NCI-H2196 treated with DMSO at 0.1 percent for 48 hours (cell line): ENCODE data around the gene EP400.
A peak's percentile ranks its signal among the peaks of the same experiment; 100 is the strongest.

ENCODE experiments used
- DNase-seq: peaks from one replicate; lab custom pipeline; 2025; ENCODE audit not compliant: unreplicated experiment; lab: John Stamatoyannopoulos, UW

Gene EP400

DNA sequence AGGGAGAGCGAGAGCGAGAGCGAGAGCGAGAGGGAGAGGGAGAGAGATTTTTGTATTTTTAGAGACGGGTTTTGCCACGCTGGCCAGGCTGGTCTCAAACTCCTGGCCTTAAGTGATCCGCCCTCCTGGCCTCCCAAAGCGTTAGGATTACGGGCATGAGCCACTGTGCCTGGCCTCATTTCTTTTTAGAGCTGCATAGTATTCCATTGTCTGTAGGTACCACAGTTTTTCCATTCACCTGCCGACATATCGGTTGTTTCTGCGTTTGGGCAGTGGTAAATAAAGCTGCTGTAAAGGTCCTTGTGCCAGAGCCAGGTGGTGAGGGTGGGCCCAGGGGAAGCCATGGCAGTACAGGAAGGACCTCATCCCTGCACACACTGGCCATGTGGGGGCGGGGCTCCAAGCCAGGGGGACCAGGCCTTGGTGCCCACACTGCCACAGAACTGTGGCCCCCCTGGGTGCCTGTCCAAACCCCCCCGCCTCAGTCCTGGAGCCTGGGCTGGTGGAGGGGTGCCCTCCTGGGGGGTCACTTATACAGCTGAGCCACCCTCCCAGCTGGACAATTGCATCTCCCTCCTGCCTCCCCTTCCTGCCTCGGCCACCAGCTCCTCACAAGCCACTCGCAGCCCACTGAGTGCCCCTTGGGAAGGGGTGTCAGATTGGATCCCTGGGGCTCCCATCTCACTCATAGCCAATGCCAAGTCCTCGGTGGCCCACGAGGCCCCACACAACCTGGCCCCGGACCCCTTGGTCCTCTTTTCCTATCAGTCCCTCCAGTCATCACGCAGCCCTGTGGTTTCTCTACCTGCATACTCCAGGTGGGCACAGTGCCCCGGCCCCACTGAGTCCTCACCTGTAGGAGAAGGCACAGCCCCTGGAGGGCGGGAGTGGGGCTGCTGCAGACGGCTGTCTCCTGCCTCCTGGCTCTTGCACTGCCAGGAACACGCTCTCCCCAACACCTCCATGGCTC lies 22.3 kb upstream of the EP400 start:
- no peak for DNase-seq

DNA sequence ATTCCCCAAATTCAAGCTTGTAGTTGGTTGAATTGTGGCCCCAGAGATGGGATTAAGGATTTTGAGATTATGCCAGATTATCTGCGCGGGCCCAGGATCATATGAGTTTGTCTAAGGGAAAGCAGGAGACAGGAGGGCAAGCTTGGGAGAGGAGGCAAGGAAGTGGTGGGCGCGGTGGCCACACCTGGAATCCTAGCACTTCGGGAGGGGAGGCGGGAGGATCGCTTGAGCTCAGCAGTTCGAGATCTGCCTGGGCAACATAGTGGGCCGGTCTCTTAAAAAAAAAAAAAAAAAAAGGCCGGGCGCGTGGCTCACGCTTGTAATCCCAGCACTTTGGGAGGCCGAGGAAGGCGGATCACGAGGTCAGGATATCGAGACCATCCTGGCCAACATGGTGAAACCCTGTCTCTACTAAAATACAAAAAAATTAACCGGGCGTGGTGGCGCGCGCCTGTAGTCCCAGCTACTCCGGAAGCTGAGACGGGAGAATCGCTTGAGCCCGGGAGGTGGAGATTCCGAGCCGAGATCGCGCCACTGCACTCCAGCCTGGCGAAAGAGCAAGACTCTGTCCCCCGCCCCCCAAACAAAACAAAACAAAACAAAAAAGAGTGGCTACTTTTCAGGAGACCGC lies 21.5 kb upstream of the EP400 start:
- DNase-seq: no peak

DNA sequence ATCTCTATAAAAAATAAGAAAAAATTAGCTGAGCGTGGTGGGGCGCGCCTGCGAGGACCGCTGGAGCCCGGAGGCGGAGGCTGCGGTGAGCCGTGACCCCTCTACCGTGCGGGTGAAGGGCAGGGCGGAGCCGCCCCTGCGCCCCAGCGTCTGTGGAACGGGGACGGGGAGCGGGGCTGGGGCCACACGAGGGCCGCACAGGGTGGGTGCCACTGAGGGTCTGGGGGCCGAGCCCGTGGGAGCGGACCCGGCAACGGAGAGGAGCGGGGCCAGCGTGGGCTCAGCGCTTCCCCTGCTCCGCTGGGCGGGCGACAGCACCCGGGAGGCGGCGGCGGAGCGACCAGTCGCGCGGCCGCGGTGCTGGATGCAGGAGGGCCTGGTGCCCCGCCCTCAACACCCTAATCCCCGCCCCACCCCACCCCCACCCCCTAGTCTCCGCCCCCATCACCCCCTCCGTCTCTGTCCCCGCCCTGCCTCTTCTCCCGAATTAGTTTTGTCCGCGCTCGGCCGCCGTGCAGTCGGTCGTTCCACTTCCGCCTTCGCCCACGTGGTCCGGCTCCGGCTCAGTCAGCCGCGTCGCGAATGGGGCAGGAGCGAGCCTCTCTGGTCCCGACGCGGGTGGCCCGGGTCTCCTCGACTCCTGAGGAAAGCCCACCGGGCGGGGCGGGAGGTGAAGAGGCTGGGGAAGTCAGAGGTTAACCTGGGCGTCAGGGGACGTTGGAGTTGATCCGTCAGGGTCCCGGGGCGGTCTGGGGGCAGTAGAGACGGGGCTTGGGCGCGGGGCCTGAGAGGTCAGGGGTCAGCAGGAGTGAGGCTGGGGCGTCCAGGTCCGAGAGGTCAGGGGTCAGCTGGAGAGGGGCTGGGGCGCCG lies 20.8 kb upstream of the EP400 start, which contains the start of gene PUS1:
PUS1 (plus strand) TSS at position 566 of the 870 bp plus-strand sequence. CDS start 447 bp downstream, outside the sequence.
- peak; percentile 78 for DNase-seq

DNA sequence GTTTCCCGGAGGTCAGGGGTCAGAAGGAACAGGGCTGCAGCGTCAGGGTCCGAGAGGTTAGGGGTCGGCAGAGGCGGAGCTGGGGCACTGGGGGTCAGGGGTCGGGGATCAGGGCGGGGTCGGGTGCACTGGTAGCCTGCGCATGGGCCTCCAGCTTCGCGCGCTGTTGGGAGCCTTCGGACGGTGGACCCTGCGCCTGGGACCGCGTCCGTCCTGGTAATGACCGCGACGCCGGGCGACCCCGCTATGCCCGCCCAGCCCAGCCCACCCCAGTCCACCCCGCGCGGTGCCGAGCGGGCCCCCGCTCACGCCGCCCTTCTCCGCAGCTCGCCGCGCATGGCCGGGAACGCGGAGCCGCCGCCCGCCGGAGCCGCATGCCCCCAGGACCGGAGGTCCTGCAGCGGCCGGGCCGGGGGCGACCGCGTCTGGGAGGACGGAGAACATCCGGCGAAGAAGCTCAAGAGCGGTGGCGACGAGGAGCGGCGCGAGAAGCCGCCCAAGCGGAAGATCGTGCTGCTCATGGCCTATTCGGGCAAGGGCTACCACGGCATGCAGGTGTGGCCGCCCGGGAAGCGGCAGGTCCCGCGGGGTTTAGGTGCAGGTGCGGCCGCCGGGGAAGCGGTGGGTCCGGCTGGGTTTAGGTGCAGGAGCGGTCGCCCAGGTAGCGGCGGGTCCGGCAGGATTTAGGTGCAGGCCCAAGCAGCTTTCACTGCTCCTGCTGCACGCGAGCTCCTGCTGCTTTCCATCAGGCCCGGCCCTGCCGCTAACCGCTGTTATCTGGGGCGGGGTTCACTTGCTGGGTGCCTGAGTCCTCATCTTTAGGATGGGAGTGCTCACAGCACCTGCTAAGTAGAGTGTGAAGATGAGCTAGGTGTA lies 19.9 kb upstream of the EP400 start:
- no peak for DNase-seq

DNA sequence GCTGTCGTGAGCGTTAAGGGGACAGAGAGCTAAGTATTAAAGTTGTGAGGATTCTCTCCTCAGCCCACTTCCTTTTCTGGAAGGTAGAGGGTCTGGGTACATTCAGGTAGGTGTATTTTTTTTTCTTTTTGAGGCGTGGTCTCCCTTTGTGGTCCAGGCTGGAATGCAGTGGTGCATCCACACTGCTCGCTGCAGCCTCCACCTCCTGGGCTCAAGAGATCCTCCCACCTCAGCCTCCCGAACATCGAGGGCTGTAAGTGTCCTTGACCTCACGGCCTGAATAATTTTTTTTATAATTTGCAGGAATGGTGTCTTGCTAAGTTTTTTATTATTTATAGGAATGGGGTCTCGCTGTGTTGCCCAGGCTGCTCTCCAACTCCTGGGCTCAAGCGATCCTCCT lies 19.2 kb upstream of the EP400 start:
- DNase-seq: no peak

DNA sequence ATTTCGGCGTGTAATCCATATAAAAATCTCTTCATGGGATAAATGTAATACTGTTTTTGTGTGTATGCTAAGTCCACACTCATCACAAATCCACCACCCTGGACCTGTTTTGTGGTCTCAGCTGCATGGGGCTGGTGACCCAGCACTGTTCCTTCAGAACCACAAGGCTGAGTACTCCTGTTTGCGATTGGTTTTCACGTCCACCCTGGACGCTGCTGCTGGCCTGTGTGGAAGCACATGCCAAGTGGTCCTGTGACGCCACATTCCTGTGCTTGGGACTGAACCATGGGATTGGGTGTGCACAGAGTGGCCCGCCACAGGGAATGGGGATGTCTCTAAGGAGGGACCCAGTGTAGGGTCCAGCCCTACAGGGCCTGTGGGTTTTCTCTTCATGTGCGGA lies 16.4 kb upstream of the EP400 start:
- no peak for DNase-seq

DNA sequence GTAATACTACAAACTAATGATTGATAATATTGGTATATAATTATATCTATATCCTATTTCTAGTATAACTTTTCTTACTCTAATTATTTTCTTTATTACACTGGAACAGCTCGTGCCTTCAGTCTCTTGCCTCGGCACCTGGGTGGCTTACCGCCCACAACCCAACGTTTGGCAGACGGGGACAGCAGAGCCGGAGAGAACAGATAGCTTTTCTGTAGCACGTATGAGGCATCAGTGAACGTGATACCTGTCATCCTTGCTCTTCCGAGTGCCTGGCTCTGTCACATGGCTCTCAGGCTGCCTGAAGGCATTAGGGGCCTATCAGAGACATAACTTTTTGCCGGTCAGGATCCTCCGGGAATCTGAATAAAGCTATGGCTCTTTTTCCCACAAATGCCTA lies 15.2 kb upstream of the EP400 start:
- DNase-seq: no peak

DNA sequence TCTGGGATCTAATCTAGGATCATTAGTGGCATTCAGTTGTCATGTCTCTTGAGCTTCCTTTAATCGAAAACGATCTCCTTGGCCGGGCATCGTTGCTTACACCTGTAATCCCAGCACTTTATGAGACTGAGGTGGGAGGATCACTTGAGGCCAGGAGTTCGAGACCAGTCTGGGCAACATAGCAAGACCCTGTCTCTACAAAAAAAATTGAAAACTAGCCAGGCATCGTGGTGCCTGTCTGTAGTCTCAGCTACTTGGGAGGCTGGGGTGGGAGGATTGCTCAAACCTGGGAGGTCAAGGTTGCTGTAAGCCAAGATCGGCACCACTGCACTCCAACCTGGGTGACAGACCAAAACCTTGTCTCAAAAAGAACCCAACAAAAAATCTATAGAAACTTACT lies 11.7 kb upstream of the EP400 start:
- no peak for DNase-seq

DNA sequence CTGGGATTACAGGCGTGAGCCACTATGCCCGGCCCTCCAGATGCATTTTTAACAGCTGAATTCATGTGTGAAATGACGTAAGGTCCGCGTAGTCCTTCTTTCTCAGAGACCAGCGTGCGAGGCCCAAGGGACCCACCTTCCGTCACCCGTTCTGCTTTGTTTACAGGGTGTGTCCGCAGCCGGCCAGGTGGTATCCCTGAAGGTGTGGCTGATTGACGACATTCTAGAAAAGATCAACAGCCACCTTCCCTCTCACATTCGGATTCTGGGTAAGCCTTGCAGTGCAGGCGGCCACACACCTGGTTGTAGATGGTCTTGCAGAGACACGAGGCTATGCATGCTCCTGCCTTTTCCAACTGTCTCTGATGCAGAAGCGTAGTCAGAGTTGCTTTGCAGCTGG lies 10.7 kb upstream of the EP400 start:
- DNase-seq: no peak

DNA sequence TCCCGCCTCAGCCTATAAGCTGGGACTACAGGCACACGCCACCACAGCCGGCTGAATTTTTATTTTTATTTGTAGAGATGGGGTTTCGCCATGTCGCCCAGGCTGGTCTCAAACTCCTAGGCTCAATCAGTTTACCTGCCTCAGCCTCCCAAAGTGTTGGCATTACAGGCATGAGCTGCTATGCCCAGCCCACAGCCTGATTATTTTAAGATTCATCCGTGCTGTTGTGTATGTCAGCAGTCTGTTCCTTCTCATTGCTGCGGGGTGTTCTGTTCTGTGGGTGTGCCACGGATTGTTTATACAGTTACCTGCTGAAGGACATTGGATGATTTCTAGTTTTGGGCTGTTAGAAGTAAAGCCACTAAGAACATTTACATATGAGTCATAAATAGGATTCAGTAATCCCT lies 9.6 kb upstream of the EP400 start:
- DNase-seq: no peak

DNA sequence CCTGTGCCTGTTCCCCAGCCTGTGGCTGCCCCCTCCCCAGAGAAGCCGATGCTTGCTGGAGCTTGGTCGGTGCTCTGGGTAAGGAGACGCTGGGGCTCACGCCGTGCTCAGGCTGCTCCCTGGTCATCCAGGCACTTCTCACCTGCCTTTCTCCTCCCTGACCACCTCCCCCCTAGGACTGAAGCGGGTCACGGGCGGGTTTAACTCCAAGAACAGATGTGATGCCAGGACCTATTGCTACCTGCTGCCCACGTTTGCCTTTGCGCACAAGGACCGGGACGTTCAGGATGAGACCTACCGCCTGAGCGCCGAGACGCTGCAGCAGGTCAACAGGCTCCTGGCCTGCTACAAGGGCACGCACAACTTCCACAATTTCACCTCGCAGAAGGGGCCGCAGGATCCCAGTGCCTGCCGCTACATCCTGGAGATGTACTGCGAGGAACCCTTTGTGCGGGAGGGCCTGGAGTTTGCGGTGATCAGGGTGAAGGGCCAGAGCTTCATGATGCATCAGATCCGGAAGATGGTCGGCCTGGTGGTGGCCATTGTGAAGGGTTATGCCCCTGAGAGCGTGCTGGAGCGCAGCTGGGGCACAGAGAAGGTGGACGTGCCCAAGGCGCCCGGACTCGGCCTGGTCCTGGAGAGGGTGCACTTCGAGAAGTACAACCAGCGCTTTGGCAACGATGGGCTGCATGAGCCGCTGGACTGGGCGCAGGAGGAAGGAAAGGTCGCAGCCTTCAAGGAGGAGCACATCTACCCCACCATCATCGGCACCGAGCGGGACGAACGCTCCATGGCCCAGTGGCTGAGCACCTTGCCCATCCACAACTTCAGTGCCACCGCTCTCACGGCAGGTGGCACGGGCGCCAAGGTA lies 8.4 kb upstream of the EP400 start:
- no peak for DNase-seq

DNA sequence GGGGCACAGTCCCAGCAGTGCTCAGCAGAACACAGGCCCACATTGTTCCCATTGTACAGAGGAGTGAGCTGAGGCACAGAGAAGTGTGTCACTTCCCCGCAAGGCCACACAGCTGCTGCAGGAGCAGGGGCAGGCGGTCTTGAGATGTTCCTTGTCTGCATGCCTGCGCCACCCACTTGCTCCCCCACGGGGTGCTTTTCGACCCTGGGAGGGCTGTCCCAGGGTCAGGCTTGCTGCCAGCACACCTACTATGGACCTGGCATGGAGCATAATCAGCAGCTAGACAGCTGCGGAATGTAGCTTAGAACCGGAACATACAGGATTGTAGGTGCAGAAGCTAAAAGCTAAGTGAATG lies 7.8 kb upstream of the EP400 start:
- DNase-seq: no peak

DNA sequence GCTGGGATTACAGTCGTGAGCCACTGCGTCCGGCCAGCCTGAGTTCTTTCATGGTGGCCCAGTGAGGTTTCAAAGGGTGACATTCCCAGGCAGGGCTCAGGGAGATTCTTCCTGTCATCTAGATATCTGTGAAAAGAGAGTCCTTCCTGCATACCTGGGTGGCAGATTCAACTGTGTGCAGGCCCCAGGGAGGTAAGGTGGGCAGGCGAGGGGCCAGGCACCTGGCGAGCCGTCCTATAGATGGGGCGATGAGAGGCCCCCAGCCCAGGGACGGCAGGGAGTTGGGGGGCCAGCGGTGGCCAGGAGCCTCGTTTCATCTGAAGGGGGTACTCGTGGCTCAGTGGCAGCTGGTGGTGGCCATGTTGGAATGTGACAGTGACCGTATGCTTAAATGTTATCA lies 7.1 kb upstream of the EP400 start:
- DNase-seq: no peak

DNA sequence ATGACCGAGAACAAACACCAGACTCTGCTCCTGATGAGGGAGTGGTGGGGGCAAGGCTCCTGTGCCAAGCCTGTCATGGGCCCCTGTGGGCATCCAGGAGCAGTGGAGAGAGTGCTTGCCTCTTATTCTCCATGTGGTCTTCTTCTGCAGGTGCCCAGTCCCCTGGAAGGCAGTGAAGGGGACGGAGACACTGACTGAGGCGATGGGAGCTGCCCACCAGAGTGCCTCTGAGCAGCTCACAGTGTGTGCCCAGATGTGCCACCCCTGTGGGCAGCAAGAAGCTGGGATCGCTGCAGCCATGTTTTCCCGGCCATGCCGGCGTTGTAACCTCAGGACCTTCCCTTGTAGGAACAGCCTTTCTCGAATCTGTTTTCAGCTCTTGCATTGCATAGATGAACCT lies 6.4 kb upstream of the EP400 start:
- DNase-seq: no peak

DNA sequence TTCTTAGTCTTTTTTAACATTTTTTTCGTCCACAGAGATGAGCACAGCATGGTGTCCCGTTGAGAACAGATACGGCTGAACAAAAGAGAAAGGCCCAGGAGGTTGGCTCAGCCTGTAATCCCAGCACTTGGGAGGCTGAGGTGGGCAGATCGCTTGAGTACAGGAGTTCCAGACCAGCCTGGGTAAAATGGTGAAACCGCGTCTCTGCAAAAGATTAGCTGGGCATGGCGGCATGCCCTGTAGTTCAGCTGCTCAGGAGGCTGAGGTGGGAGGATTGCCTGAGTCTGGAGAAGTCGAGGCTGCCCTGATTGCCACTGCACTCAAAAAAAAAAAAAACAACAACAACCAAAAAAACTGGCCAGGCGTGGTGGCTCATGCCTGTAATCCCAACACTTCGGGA lies 5.9 kb upstream of the EP400 start:
- DNase-seq: no peak

DNA sequence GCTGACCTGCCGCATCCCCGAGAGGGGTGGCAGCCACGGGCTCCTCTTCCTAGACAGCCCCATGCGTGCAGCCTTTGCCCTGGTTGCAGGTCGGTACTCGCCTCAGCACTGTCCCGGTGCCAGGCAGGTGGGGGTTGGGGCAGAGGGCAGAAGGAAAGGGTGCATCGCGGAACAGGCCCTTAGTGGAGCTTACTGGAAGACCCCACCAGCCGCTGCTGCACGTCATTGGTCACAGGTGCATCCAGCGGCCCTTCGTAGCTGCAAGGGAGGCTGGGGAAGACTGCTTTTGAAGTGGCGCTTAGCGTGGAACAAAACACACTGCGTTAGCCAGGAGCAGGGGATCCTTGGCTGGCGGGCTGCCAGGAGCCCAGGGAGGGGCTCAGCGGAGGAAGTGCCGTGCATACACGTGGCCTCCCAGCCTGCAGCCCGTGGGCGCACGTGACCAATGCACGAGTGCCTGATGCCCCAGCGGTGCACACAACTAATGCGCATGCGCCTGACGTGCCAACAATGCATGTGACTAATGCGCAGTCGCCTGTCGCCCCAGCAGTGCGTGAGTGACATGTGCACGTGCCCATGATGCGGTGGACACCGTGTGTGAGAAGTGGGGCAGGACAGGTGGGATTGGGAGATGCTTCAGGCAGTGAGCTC lies 5.0 kb upstream of the EP400 start:
- no peak for DNase-seq

DNA sequence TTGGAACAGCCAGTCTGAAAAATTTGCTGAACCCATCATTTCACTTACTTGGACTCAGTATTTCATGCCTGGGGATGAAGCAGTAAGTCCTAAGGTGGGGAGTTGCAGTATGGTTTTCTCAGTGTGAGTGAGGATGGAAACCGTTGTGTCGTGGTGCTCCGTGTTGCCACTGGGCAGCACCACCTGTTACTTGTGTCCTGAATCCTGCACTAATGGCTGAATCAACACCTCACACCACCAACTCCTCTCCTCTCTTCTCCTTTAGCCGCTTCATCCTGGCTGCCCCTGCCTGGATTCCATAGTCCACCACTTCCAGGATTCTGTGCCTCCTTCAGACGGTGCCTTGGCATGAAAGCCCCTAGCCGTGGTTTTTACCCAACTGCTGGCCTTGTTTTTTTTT lies 3.0 kb upstream of the EP400 start:
- DNase-seq: no peak

DNA sequence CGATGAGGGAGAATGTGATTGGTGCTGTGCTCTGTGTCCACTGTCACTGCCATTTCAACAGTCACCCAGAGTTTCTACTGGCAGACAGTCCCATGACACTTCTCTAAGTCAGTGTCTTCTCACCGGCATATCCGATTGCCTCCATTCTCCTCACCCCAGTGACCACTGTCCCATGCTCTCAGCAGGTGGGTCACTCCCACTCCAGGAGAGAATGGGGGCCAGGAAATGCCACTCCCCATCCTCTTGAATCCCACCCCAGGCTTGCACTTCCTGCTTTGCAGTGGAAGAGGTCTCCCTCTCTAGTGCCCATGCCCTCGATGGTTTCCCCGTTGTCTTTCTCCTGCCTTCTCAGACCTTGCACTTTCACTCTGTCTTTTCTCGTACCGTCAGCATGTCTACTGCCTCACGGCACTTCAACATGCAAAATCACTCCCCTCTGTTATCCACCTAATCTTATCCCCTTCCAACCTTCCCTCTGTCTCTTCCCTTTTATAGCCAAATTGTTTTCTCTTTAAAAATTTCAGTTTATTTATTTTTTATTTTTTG lies 2.2 kb upstream of the EP400 start:
- no peak for DNase-seq

DNA sequence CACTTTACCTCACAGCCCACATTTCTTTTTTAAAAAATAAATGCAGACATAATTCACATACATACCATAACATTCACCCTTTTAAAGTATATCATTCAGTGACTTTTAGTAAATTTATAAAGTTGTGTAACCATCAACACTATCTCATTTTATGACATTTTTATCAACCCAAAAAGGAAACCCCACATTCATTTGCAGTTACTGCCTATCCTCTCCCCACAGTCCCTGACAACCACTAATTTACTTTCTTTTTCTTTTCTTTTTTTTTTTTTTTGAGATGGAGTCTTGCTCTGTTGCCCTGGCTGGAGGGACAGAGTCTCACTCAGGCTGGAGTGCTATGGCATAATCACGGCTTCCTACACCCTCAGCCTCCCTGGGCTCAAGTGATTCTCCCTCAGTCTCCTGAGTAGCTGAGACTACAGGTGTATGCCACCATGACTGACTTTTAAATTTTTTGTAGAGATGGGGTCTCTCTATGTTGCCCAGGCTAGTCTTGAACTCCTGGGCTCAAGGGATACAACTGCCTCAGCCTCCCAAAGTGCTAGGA lies 1.5 kb upstream of the EP400 start:
- DNase-seq: no peak
